GM19043 (cell line): ENCODE measurements around the gene GRAMD2A.

Experiments used
- ATAC-seq: cut with Tn5 transposase; IDR thresholded peaks from one replicate; pipeline ENCODE4 v1.9.1; 2021; ENCODE audit warnings: low read depth; ENCODE audit not compliant: unreplicated experiment

GRAMD2A gene

GRCh38 chr15:72220687-72221086, 23.1 kb upstream of the GRAMD2A start:
- no peak for ATAC-seq

- ATAC-seq, result no peak
Observed at GRCh38 chr15:72217216-72217615, 19.6 kb upstream of the GRAMD2A start.

GRCh38 chr15:72216079-72216478, 18.5 kb upstream of the GRAMD2A start:
- no peak for ATAC-seq

GRCh38 chr15:72207558-72208085, 10.0 kb upstream of the GRAMD2A start:
- ATAC-seq, result no peak

GRCh38 chr15:72206677-72207000, 9.1 kb upstream of the GRAMD2A start:
- no peak for ATAC-seq

- ATAC-seq, result no peak
Observed at GRCh38 chr15:72205896-72206676, 8.5 kb upstream of the GRAMD2A start.

- ATAC-seq, result no peak
Observed at GRCh38 chr15:72205273-72205672, 7.7 kb upstream of the GRAMD2A start.

- no peak for ATAC-seq
Observed at GRCh38 chr15:72203507-72203837, 5.9 kb upstream of the GRAMD2A start.

- ATAC-seq, result no peak
Observed at GRCh38 chr15:72202801-72203506, 5.4 kb upstream of the GRAMD2A start.

- ATAC-seq, result no peak
Observed at GRCh38 chr15:72202302-72202701, 4.7 kb upstream of the GRAMD2A start.

GRCh38 chr15:72201391-72201921, 3.9 kb upstream of the GRAMD2A start:
- no peak for ATAC-seq

- ATAC-seq, result no peak
Observed at GRCh38 chr15:72200395-72201237, 3.0 kb upstream of the GRAMD2A start.

- ATAC-seq, result no peak
Observed at GRCh38 chr15:72199721-72200212, 2.2 kb upstream of the GRAMD2A start.

- no peak for ATAC-seq
Observed at GRCh38 chr15:72199205-72199515, 1.6 kb upstream of the GRAMD2A start.

- ATAC-seq, result no peak
Observed at GRCh38 chr15:72198356-72199204, 993 bp upstream of the GRAMD2A start.

- ATAC-seq, result no peak
Observed at GRCh38 chr15:72197041-72197459, 537 bp downstream of the GRAMD2A start.

GRCh38 chr15:72196409-72197040, 1.1 kb downstream of the GRAMD2A start:
- no peak for ATAC-seq

- no peak for ATAC-seq
Observed at GRCh38 chr15:72195101-72195511, 2.5 kb downstream of the GRAMD2A start.

GRCh38 chr15:72193836-72194396, 3.7 kb downstream of the GRAMD2A start:
- ATAC-seq, result no peak
